SH-SY5Y (cell line): Measurements from ENCODE around the gene FRY.

ENCODE experiments used
- GATA2 ChIP-seq: IDR thresholded peaks from 2 replicates; pipeline ENCODE4 v1.6.1; 2011; ENCODE audit warnings: mild to moderate bottlenecking, low read depth, low read length
- GATA3 ChIP-seq: IDR thresholded peaks from 2 replicates; pipeline ENCODE4 v1.6.1; 2011; ENCODE audit warnings: low read depth, mild to moderate bottlenecking, low read length, moderate library complexity

DNA sequence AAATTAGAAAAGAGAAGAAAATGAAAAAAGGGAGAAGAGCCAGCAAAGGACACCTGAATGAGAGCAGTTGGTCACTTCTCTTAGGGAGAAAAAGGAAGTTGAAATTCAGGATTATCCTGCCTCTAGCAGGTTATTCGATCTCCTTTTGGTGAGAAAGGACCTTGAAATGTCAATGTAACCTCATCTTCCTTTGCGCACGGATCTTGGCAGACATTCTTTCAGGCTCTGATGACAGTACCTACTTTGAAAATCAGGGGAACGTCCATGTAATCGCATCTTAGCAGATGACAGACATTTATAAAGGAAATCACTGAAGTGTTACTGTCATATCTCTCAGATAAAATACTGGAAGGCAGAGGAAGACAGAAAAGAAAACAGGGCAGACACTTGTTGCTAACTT lies 36.7 kb downstream of the FRY start:
- no peak for TF ChIP-seq GATA2
- no peak for TF ChIP-seq GATA3
